PC-9 (cell line): ENCODE results near the gene PRDM16. TPM values are rescaled to one million over a fixed set of nuclear protein-coding genes. Genes with fewer than 3 reads are reported as not detected.

Experiments used
- BruUV-seq: library from RNA; stranded (reverse); fragments of 400-500 nt; replicated peaks from 2 replicates; lab custom pipeline; 2021; lab: Mats Ljungman, UMichigan
- CTCF ChIA-PET: fragments of 300-600 bp; sonication (Branson Sonifier 250); formaldehyde crosslinking; loops from one replicate; lab custom pipeline; 2022; ENCODE audit warnings: antibody characterized with exemption; lab: Charles Lee
- POLR2A ChIA-PET: fragments of 300-600 bp; sonication (Branson Sonifier 250); formaldehyde crosslinking; loops from one replicate; lab custom pipeline; 2022; ENCODE audit warnings: antibody characterized with exemption; ENCODE audit not compliant: unreplicated experiment; lab: Charles Lee
- DNase-seq, 2 experiments: peaks; one replicate each; pipeline versions ENCODE4 v3.0.0 to v3.0.0-alpha.2; 2015 to 2022; ENCODE audit warnings: mixed read lengths in 1 of 2
- H2AFZ ChIP-seq: fragments of 200-600 bp; sonication (generic); 2 replicates; pipeline ENCODE4 v1.8.1; 2017; ENCODE audit warnings: antibody characterized with exemption
- H3F3A ChIP-seq: fragments of 200-600 bp; sonication (generic); 2 replicates; pipeline ENCODE4 v1.8.1; 2017; ENCODE audit warnings: antibody characterized with exemption, mild to moderate bottlenecking, low read depth; ENCODE audit not compliant: insufficient read depth
- H3K27ac ChIP-seq: fragments of 200-600 bp; sonication (generic); 2 replicates; pipeline ENCODE4 v1.6.1; 2016; ENCODE audit warnings: mixed run types
- H3K27me3 ChIP-seq: fragments of 200-600 bp; sonication (generic); 2 replicates; pipeline ENCODE4 v1.6.1; 2016; ENCODE audit warnings: low read depth, mixed run types; ENCODE audit not compliant: insufficient read depth
- H3K36me3 ChIP-seq: fragments of 200-600 bp; sonication (generic); 2 replicates; pipeline ENCODE4 v1.6.1; 2016; ENCODE audit warnings: low read depth, mixed run types
- H3K4me1 ChIP-seq: fragments of 200-600 bp; sonication (generic); replicated peaks from 2 replicates; pipeline ENCODE4 v1.6.1; 2016; ENCODE audit warnings: mixed run types; ENCODE audit not compliant: insufficient read depth
- H3K4me2 ChIP-seq: fragments of 200-600 bp; sonication (generic); 2 replicates; pipeline ENCODE4 v1.6.1; 2017; ENCODE audit warnings: mixed run types
- H3K4me3 ChIP-seq: fragments of 200-600 bp; sonication (generic); 2 replicates; pipeline ENCODE4 v1.6.1; 2016; ENCODE audit warnings: mixed run types
- H3K79me2 ChIP-seq: fragments of 200-600 bp; sonication (generic); 2 replicates; pipeline ENCODE4 v1.6.1; 2017; ENCODE audit warnings: low read depth, mixed run types
- H3K9me2 ChIP-seq: fragments of 200-600 bp; sonication (generic); 2 replicates; pipeline ENCODE4 v1.8.1; 2017; ENCODE audit warnings: mild to moderate bottlenecking; ENCODE audit not compliant: insufficient read depth
- H3K9me3 ChIP-seq: fragments of 200-600 bp; sonication (generic); 2 replicates; pipeline ENCODE4 v1.8.1; 2016; ENCODE audit warnings: low read depth; ENCODE audit not compliant: insufficient read depth
- H4K20me1 ChIP-seq: fragments of 200-600 bp; sonication (generic); 2 replicates; pipeline ENCODE4 v1.8.1; 2017; ENCODE audit not compliant: insufficient read depth
- EZH2 ChIP-seq: fragments of 200-600 bp; sonication (generic); IDR thresholded peaks from 2 replicates; pipeline ENCODE4 v1.8.0; 2017; ENCODE audit warnings: antibody characterized with exemption, low read depth
- intact Hi-C: fragments of 100-400 bp; cut with micrococcal nuclease; formaldehyde crosslinking; loops from one replicate; pipeline ENCODE4 v1.10.0; 2022; ENCODE audit not compliant: unreplicated experiment
- total RNA-seq: library from RNA; stranded (reverse); gene quantifications from 2 replicates; pipeline ENCODE4 v1.2.3, GENCODE V29; 2021
- TF ChIP-seq, protein P1 (sequence below): fragments of 200-600 bp; sonication (generic); conservative IDR thresholded peaks from 2 replicates; pipeline ENCODE4 v1.6.1; 2017; ENCODE audit warnings: mixed run types, antibody characterized with exemption, mild to moderate bottlenecking, moderate library complexity

Gene PRDM16
- total RNA-seq, 1 experiment from 2014 or later = not detected

DNA sequence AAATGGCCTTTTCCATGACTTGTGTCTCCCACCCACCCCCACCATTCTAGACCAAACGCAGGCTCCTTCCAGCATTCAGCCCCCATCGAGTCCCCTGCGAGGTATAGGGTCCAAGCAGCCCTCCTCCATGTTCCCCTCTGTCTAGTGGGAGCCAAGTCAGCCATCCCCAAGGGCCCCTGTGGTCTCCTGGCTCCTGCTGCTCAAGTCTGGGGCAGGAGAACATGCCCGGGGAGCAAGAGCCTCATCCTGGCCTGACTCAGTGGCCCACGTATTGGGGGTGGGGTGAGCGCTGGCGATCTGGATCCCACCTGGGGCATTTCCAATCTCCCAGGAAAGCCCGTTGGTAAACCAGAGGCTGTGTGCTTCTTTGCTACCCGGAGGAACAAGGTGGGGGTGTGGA is 4.1 kb upstream of the PRDM16 start:
- H3K9me3 ChIP-seq = no peaks in the 10 kb centered on the region
- no peak for TF ChIP-seq EZH2
- TF ChIP-seq, protein P1, sequence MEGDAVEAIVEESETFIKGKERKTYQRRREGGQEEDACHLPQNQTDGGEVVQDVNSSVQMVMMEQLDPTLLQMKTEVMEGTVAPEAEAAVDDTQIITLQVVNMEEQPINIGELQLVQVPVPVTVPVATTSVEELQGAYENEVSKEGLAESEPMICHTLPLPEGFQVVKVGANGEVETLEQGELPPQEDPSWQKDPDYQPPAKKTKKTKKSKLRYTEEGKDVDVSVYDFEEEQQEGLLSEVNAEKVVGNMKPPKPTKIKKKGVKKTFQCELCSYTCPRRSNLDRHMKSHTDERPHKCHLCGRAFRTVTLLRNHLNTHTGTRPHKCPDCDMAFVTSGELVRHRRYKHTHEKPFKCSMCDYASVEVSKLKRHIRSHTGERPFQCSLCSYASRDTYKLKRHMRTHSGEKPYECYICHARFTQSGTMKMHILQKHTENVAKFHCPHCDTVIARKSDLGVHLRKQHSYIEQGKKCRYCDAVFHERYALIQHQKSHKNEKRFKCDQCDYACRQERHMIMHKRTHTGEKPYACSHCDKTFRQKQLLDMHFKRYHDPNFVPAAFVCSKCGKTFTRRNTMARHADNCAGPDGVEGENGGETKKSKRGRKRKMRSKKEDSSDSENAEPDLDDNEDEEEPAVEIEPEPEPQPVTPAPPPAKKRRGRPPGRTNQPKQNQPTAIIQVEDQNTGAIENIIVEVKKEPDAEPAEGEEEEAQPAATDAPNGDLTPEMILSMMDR = no peak
- H2AFZ ChIP-seq = no peak overlapping the region
- H3K4me1 ChIP-seq = no peaks in the 10 kb centered on the region
- DNase-seq = no peak
- no peak overlapping the region for H3K4me2 ChIP-seq
- H3K4me3 ChIP-seq = no peak overlapping the region
- H3K36me3 ChIP-seq = no peaks in the 10 kb centered on the region
- no peaks in the 10 kb centered on the region for H3K9me2 ChIP-seq
- CTCF ChIA-PET = no interaction called here
- POLR2A ChIA-PET = no interaction called here
- intact Hi-C loops = no loop called here
- no peaks in the 10 kb centered on the region for H3F3A ChIP-seq
- no peaks in the 10 kb centered on the region for H3K79me2 ChIP-seq
- H4K20me1 ChIP-seq = no peaks in the 10 kb centered on the region
- H3K27me3 ChIP-seq = peaks cover 36% of the 10 kb centered on the region
- BruUV-seq = no TSS peak
- H3K27ac ChIP-seq = no peak overlapping the region

DNA sequence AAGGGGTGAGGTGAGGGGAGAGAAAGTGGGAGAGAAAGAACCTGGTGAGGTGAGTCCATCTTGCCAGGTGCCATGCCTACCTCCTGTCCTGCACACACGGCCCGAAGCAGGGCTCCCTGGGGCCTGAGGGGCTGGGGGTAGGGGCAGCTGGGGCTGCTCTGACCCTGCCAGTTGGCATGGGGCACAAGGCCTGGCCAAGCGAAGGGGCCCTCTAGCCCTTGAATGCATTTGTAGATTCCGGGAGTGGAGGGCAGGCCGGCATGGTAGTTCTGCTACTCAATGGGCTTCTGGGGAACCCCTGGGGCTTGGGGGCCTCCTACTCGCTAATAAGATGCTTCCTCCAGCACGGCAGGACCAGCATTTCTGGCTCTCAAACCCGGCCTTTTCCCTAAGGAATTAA is 3.6 kb upstream of the PRDM16 start:
- Histone ChIP-seq H2AFZ (no peak overlapping the region), H3K79me2 (no peaks in the 10 kb centered on the region), H3K4me2 (no peak overlapping the region), H3K9me3 (no peaks in the 10 kb centered on the region), H3K27ac (no peak overlapping the region), H3K9me2 (no peaks in the 10 kb centered on the region), H3K4me3 (no peak overlapping the region), H3K27me3 (peaks cover 34% of the 10 kb centered on the region), H4K20me1 (no peaks in the 10 kb centered on the region), H3K4me1 (no peaks in the 10 kb centered on the region), H3F3A (no peaks in the 10 kb centered on the region), H3K36me3 (no peaks in the 10 kb centered on the region)
- POLR2A ChIA-PET = no interaction called here
- TF ChIP-seq EZH2 = no peak
- CTCF ChIA-PET = no interaction called here
- DNase-seq = no peak
- intact Hi-C loops = no loop called here
- no TSS peak for BruUV-seq

DNA sequence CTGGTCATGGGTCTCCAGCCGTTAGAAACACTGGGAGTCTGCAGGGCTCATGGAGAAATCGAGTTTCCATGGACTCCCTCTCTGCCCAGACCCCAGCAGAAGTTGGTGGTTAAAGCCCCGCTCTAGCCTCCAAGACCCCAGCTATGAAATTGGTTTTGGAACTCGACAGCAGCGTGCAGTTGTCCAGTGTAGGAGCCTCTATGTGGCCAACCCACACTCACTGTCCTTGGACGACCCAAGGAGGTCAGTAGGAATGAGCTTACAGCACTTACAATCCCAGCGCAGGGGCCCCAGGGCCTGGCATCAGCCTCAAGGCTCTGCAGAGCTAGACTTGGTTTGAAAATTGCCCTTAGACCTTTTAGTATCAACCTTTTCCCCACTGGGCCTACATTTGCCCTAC is 3.2 kb upstream of the PRDM16 start:
- Histone ChIP-seq H4K20me1 (no peaks in the 10 kb centered on the region), H3K27ac (no peak overlapping the region), H3K36me3 (no peaks in the 10 kb centered on the region), H3K4me2 (no peak overlapping the region), H3K79me2 (no peaks in the 10 kb centered on the region), H2AFZ (no peak overlapping the region), H3K4me1 (no peaks in the 10 kb centered on the region), H3K9me2 (no peaks in the 10 kb centered on the region), H3K27me3 (peaks cover 34% of the 10 kb centered on the region), H3K4me3 (no peak overlapping the region), H3F3A (no peaks in the 10 kb centered on the region), H3K9me3 (no peaks in the 10 kb centered on the region)
- BruUV-seq = no TSS peak
- TF ChIP-seq, protein P1 = no peak
- TF ChIP-seq EZH2 = no peak
- CTCF ChIA-PET = no interaction called here
- no peak for DNase-seq
- POLR2A ChIA-PET = no interaction called here
- intact Hi-C loops = no loop called here

DNA sequence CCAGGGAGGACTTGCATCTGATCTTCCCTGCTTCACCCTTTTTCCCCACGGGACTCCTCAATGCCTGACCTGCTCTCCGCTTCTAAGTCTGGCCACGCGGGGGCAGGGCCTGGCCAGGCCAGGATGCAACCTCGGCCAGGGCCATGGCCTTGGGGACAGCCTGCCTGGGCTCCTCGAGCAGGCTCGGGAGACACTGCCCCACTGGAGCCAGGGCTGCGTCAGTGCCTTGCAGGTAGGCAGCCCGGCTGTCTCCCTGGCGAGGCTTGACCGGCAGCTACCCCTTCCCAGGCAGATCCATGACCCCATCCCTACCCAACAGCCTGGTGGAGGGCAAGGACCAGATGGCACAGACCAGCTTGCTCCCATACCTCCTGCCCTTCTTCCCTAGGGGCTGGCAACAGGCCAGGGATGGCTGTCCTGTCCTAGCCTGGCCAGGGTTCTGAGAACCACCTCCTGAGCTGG is 2.7 kb upstream of the PRDM16 start:
- POLR2A ChIA-PET = no interaction called here
- CTCF ChIA-PET = no interaction called here
- Histone ChIP-seq H2AFZ (no peak overlapping the region), H3K4me3 (no peak overlapping the region), H4K20me1 (no peaks in the 10 kb centered on the region), H3K79me2 (no peaks in the 10 kb centered on the region), H3K9me2 (no peaks in the 10 kb centered on the region), H3K4me1 (no peaks in the 10 kb centered on the region), H3K4me2 (no peak overlapping the region), H3K9me3 (no peaks in the 10 kb centered on the region), H3F3A (no peaks in the 10 kb centered on the region), H3K27ac (no peak overlapping the region), H3K27me3 (peaks cover 31% of the 10 kb centered on the region), H3K36me3 (no peaks in the 10 kb centered on the region)
- intact Hi-C loops = no loop called here
- no peak for TF ChIP-seq EZH2
- TF ChIP-seq, protein P1 = peak; percentile 43
- peak in 1 of 2 experiments; percentile 30 for DNase-seq
- no TSS peak for BruUV-seq
